NCI-H1092 treated with DMSO at 0.1 percent for 48 hours (cell line): ENCODE results near the gene NOL9.

Experiments used
- DNase-seq: peaks from one replicate; lab custom pipeline; 2025; lab: John Stamatoyannopoulos, UW

Gene NOL9

GRCh38 chr1:6489383-6489765 lies 64.9 kb downstream of the NOL9 start:
- DNase-seq, result no peak

- no peak for DNase-seq
Measured at GRCh38 chr1:6488602-6489382, 65.5 kb downstream of the NOL9 start.

GRCh38 chr1:6487804-6488484 lies 66.4 kb downstream of the NOL9 start:
- DNase-seq, result no peak

GRCh38 chr1:6486433-6487011 lies 67.8 kb downstream of the NOL9 start:
- DNase-seq, result peak; percentile 97

- no peak for DNase-seq
Measured at GRCh38 chr1:6485168-6486101, 68.9 kb downstream of the NOL9 start.

- no peak for DNase-seq
Measured at GRCh38 chr1:6484826-6485167, 69.5 kb downstream of the NOL9 start.

- no peak for DNase-seq
Measured at GRCh38 chr1:6483761-6484117, 70.6 kb downstream of the NOL9 start.

- DNase-seq, result no peak
Measured at GRCh38 chr1:6483017-6483760, 71.1 kb downstream of the NOL9 start.

- DNase-seq, result no peak
Measured at GRCh38 chr1:6481820-6482219, 72.5 kb downstream of the NOL9 start.

GRCh38 chr1:6477039-6477820 lies 77.1 kb downstream of the NOL9 start:
- DNase-seq, result no peak

- no peak for DNase-seq
Measured at GRCh38 chr1:6476483-6476882, 77.8 kb downstream of the NOL9 start.

- peak; percentile 82 for DNase-seq
Measured at GRCh38 chr1:6475381-6476133, 78.8 kb downstream of the NOL9 start.

- no peak for DNase-seq
Measured at GRCh38 chr1:6474815-6475282, 79.5 kb downstream of the NOL9 start.

- peak; percentile 97 for DNase-seq
Measured at GRCh38 chr1:6473974-6474814, 80.1 kb downstream of the NOL9 start.

GRCh38 chr1:6473156-6473555 lies 81.2 kb downstream of the NOL9 start:
- DNase-seq, result no peak

GRCh38 chr1:6472391-6472790 lies 81.9 kb downstream of the NOL9 start:
- no peak for DNase-seq

GRCh38 chr1:6471970-6472368 lies 82.3 kb downstream of the NOL9 start:
- DNase-seq, result no peak
